GM23338 (cell line): ENCODE data around the gene CCDC80.

Experiments
- CTCF ChIP-seq, 2 experiments: fragments of 200-600 bp in 1 of 2; sonication (generic) in 1 of 2; conservative IDR thresholded peaks; 2 replicates each; pipeline versions ENCODE4 v1.5.1 to v1.6.1; 2016 to 2017; ENCODE audit warnings: antibody characterized with exemption in 2 of 2, low read depth in 2 of 2, mild to moderate bottlenecking in 2 of 2, moderate library complexity in 1 of 2
- EZH2 ChIP-seq: fragments of 200-600 bp; sonication (generic); IDR thresholded peaks from one replicate; pipeline ENCODE4 v1.8.0; 2017; ENCODE audit warnings: antibody characterized with exemption, mild to moderate bottlenecking, low read depth; ENCODE audit not compliant: unreplicated experiment
- EZH2phosphoT487 ChIP-seq: fragments of 200-600 bp; sonication (generic); IDR thresholded peaks from one replicate; pipeline ENCODE4 v1.8.1; 2018; ENCODE audit warnings: antibody characterized with exemption; ENCODE audit not compliant: unreplicated experiment
- JUNB ChIP-seq: IDR thresholded peaks from one replicate; pipeline ENCODE4 v1.6.1; 2016; ENCODE audit warnings: antibody characterized with exemption; ENCODE audit not compliant: unreplicated experiment
- NANOG ChIP-seq: IDR thresholded peaks from 2 replicates; pipeline ENCODE4 v1.6.1; 2016; ENCODE audit warnings: antibody characterized with exemption, borderline replicate concordance
- POLR2AphosphoS5 ChIP-seq: IDR thresholded peaks from 2 replicates; pipeline ENCODE4 v1.6.1; 2016; ENCODE audit warnings: antibody characterized with exemption, low read depth
- REST ChIP-seq: IDR thresholded peaks from one replicate; pipeline ENCODE4 v1.6.1; 2018; ENCODE audit warnings: antibody characterized with exemption; ENCODE audit not compliant: unreplicated experiment
- STAT1 ChIP-seq: IDR thresholded peaks from one replicate; pipeline ENCODE4 v1.6.1; 2016; ENCODE audit warnings: antibody characterized with exemption; ENCODE audit not compliant: unreplicated experiment
- ZNF114 ChIP-seq: fragments of 250-450 bp; sonication (Bioruptor Pico); IDR thresholded peaks from 2 replicates; pipeline ENCODE4 v1.5.0; 2020; ENCODE audit warnings: mild to moderate bottlenecking, moderate library complexity
- ZNF331 ChIP-seq: fragments of 250-450 bp; sonication (Bioruptor Pico); IDR thresholded peaks from 2 replicates; pipeline ENCODE4 v1.5.0; 2020; ENCODE audit warnings: low read depth, mild to moderate bottlenecking, moderate library complexity

- no peak for TF ChIP-seq CTCF (conservative IDR thresholded peaks at IDR 0.05; ENCODE audit: low read depth in 2 of 2)
- TF ChIP-seq STAT1 = no peak
- TF ChIP-seq EZH2 = no peak
- TF ChIP-seq REST = no peak
- no peak for TF ChIP-seq ZNF114 (CRISPR knock-in tag)
- TF ChIP-seq POLR2AphosphoS5 = no peak
- no peak for TF ChIP-seq EZH2phosphoT487
- no peak for TF ChIP-seq ZNF331
- no peak for TF ChIP-seq JUNB
- no peak for TF ChIP-seq NANOG
Observed at GRCh38 chr3:112685956-112686799, 45.2 kb upstream of the CCDC80 start.
